PC-3 (cell line): ENCODE measurements around the gene TCF12. TPM values are rescaled to one million over a fixed set of nuclear protein-coding genes. Genes with fewer than 3 reads are reported as not detected.

Source experiments
- ATAC-seq: fragments of 200-7000 bp; cut with Tn5 transposase; 2 replicates; pipeline ENCODE4 v1.9.1; 2020; ENCODE audit warnings: mild to moderate bottlenecking, moderate library complexity
- BruUV-seq: library from RNA; stranded (reverse); fragments of 400-500 nt; replicated peaks from 2 replicates; lab custom pipeline; 2021; lab: Mats Ljungman, UMichigan
- CTCF ChIA-PET: fragments of 300-600 bp; sonication (Branson Sonifier 250); formaldehyde crosslinking; loops from one replicate; lab custom pipeline; 2022; ENCODE audit warnings: antibody characterized with exemption; lab: Charles Lee
- POLR2A ChIA-PET: fragments of 300-600 bp; sonication (Branson Sonifier 250); formaldehyde crosslinking; loops from one replicate; lab custom pipeline; 2022; ENCODE audit warnings: antibody characterized with exemption; ENCODE audit not compliant: unreplicated experiment; lab: Charles Lee
- DNase-seq: peaks from one replicate; pipeline ENCODE4 v3.0.0-alpha.2; 2015
- H2AFZ ChIP-seq: fragments of 300-600 bp; sonication (generic); 2 replicates; pipeline ENCODE4 v1.6.0; 2016; ENCODE audit warnings: antibody characterized with exemption, low read length
- H3F3A ChIP-seq: fragments of 300-600 bp; sonication (generic); one replicate; pipeline ENCODE4 v1.6.0; 2017; ENCODE audit warnings: antibody characterized with exemption, low read length, control low read depth, mild to moderate bottlenecking; ENCODE audit not compliant: unreplicated experiment
- H3K27ac ChIP-seq: fragments of 300-600 bp; sonication (generic); 2 replicates; pipeline ENCODE4 v1.5.1; 2016; ENCODE audit warnings: mild to moderate bottlenecking, low read length
- H3K27me3 ChIP-seq: fragments of 300-600 bp; sonication (generic); 2 replicates; pipeline ENCODE4 v1.6.1; 2016; ENCODE audit warnings: low read length, mixed read lengths
- H3K36me3 ChIP-seq: fragments of 300-600 bp; sonication (generic); 2 replicates; pipeline ENCODE4 v1.6.1; 2016; ENCODE audit warnings: low read depth, mixed run types, low read length, mixed read lengths
- H3K4me1 ChIP-seq: fragments of 300-600 bp; sonication (generic); 2 replicates; pipeline ENCODE4 v1.5.1; 2016; ENCODE audit warnings: low read length; ENCODE audit not compliant: insufficient read depth
- H3K4me2 ChIP-seq: fragments of 300-600 bp; sonication (generic); 2 replicates; pipeline ENCODE4 v1.6.0; 2016; ENCODE audit warnings: low read length
- H3K4me3 ChIP-seq: fragments of 300-600 bp; sonication (generic); 2 replicates; pipeline ENCODE4 v1.5.1; 2016; ENCODE audit warnings: mild to moderate bottlenecking, low read length, mixed read lengths
- H3K79me2 ChIP-seq: fragments of 300-600 bp; sonication (generic); 2 replicates; pipeline ENCODE4 v1.6.1; 2017; ENCODE audit warnings: low read length, mixed read lengths
- H3K9ac ChIP-seq: fragments of 300-600 bp; sonication (generic); 2 replicates; pipeline ENCODE4 v1.6.0; 2016; ENCODE audit warnings: mild to moderate bottlenecking, low read length
- H3K9me2 ChIP-seq: fragments of 300-600 bp; sonication (generic); replicated peaks from 2 replicates; pipeline ENCODE4 v1.6.1; 2016; ENCODE audit warnings: mixed run types, low read length, mixed read lengths
- H3K9me3 ChIP-seq: fragments of 300-600 bp; sonication (generic); 2 replicates; pipeline ENCODE4 v1.6.1; 2016; ENCODE audit warnings: low read length, mixed read lengths
- H4K20me1 ChIP-seq: fragments of 300-600 bp; sonication (generic); 2 replicates; pipeline ENCODE4 v1.6.1; 2016; ENCODE audit warnings: low read length, mixed read lengths
- EZH2 ChIP-seq: fragments of 300-600 bp; sonication (generic); IDR thresholded peaks from one replicate; pipeline ENCODE4 v1.6.1; 2017; ENCODE audit warnings: antibody characterized with exemption, mild to moderate bottlenecking, low read length; ENCODE audit not compliant: unreplicated experiment
- EZH2phosphoT487 ChIP-seq: fragments of 300-600 bp; sonication (generic); IDR thresholded peaks from 2 replicates; pipeline ENCODE4 v1.6.1; 2018; ENCODE audit warnings: mild to moderate bottlenecking, antibody characterized with exemption, low read length, borderline replicate concordance
- intact Hi-C: fragments of 100-400 bp; cut with micrococcal nuclease; formaldehyde crosslinking; loops from 2 replicates; pipeline ENCODE4 v1.9.0; 2023
- total RNA-seq: library from RNA; depleted of rRNA; stranded (reverse); fragments of >200 nt; gene quantifications from 2 replicates; pipeline ENCODE4 v1.2.3, GENCODE V29; 2014
- TF ChIP-seq, protein P1 (sequence below): fragments of 300-600 bp; sonication (generic); conservative IDR thresholded peaks from 2 replicates; pipeline ENCODE4 v1.5.1; 2017; ENCODE audit warnings: antibody characterized with exemption, low read depth, mild to moderate bottlenecking, low read length

The TCF12 gene
- total RNA-seq, 1 experiment from 2014 or later, result 103 TPM

DNA sequence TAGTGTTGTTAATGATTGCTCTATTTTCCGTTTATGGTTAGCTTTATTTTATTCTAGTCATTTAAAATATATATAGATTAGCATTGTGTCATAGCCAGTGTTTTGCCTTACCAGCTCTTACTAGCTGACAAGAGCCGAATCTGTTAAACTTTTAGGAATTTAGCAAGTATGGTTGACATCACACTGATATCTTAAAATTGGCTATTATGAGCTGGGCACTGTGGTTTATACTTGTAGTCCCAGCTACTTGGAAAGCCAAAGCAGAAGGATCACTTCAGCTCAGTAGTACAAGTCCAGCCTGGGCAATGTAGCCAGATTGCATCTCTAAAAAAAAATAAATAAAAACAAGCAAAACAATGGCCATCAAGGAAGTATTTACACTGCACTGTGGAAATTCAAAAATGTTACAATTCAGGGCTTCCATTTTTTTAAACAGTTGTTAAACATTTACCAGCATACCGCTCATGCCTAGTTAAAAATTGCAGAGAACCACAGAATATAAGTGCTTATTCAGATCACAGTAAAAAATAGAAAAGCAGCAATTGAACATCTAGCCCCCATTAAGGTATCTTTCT, 249.5 kb downstream of the TCF12 start:
- TF ChIP-seq, protein P1, sequence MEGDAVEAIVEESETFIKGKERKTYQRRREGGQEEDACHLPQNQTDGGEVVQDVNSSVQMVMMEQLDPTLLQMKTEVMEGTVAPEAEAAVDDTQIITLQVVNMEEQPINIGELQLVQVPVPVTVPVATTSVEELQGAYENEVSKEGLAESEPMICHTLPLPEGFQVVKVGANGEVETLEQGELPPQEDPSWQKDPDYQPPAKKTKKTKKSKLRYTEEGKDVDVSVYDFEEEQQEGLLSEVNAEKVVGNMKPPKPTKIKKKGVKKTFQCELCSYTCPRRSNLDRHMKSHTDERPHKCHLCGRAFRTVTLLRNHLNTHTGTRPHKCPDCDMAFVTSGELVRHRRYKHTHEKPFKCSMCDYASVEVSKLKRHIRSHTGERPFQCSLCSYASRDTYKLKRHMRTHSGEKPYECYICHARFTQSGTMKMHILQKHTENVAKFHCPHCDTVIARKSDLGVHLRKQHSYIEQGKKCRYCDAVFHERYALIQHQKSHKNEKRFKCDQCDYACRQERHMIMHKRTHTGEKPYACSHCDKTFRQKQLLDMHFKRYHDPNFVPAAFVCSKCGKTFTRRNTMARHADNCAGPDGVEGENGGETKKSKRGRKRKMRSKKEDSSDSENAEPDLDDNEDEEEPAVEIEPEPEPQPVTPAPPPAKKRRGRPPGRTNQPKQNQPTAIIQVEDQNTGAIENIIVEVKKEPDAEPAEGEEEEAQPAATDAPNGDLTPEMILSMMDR, result no peak
- no peak for TF ChIP-seq EZH2
- H3K36me3 ChIP-seq, result no peaks in the 10 kb centered on the region
- no TSS peak for BruUV-seq
- DNase-seq (no peak), ATAC-seq (no peak)
- intact Hi-C loops, result no loop called here
- no peaks in the 10 kb centered on the region for H3K79me2 ChIP-seq
- no peak overlapping the region for H3K4me3 ChIP-seq
- no peak overlapping the region for H2AFZ ChIP-seq
- ChIA-PET POLR2A (no interaction called here), CTCF (no interaction called here)
- no peaks in the 10 kb centered on the region for H3F3A ChIP-seq
- no peak overlapping the region for H3K4me2 ChIP-seq
- no peak overlapping the region for H3K27ac ChIP-seq
- no peaks in the 10 kb centered on the region for H3K4me1 ChIP-seq
- no peaks in the 10 kb centered on the region for H3K9me2 ChIP-seq
- H3K27me3 ChIP-seq, result no peaks in the 10 kb centered on the region
- no peaks in the 10 kb centered on the region for H4K20me1 ChIP-seq
- no peaks in the 10 kb centered on the region for H3K9me3 ChIP-seq
- H3K9ac ChIP-seq, result no peak overlapping the region

- Histone ChIP-seq H3K4me3 (no peak overlapping the region), H4K20me1 (no peaks in the 10 kb centered on the region), H3K27ac (no peak overlapping the region), H3K36me3 (no peaks in the 10 kb centered on the region), H3K27me3 (no peaks in the 10 kb centered on the region), H2AFZ (no peak overlapping the region), H3K79me2 (no peaks in the 10 kb centered on the region), H3K9me3 (no peaks in the 10 kb centered on the region), H3K9me2 (no peaks in the 10 kb centered on the region), H3F3A (no peaks in the 10 kb centered on the region), H3K9ac (no peak overlapping the region), H3K4me1 (no peaks in the 10 kb centered on the region), H3K4me2 (no peak overlapping the region)
- TF ChIP-seq, protein P1, result no peak
- no peak for TF ChIP-seq EZH2phosphoT487
- no peak for TF ChIP-seq EZH2
- CTCF ChIA-PET, result no interaction called here
- DNase-seq (no peak), ATAC-seq (no peak)
- no TSS peak for BruUV-seq
- intact Hi-C loops, result no loop called here
- POLR2A ChIA-PET, result no interaction called here
Observed at GRCh38 chr15:57169643-57170042, 251.2 kb downstream of the TCF12 start.

- no peaks in the 10 kb centered on the region for H3K9me3 ChIP-seq
- no peak overlapping the region for H3K27ac ChIP-seq
- H4K20me1 ChIP-seq, result no peaks in the 10 kb centered on the region
- no peak overlapping the region for H2AFZ ChIP-seq
- no TSS peak for BruUV-seq
- no peak overlapping the region for H3K4me2 ChIP-seq
- ChIA-PET POLR2A (no interaction called here), CTCF (no interaction called here)
- no peaks in the 10 kb centered on the region for H3K4me1 ChIP-seq
- DNase-seq (no peak), ATAC-seq (no peak)
- H3K27me3 ChIP-seq, result no peaks in the 10 kb centered on the region
- H3F3A ChIP-seq, result no peaks in the 10 kb centered on the region
- H3K4me3 ChIP-seq, result no peak overlapping the region
- intact Hi-C loops, result no loop called here
- no peaks in the 10 kb centered on the region for H3K79me2 ChIP-seq
- no peaks in the 10 kb centered on the region for H3K36me3 ChIP-seq
- H3K9me2 ChIP-seq, result no peaks in the 10 kb centered on the region
- no peak overlapping the region for H3K9ac ChIP-seq
- no peak for TF ChIP-seq EZH2phosphoT487
- TF ChIP-seq, protein P1, result no peak
- TF ChIP-seq EZH2, result no peak
Observed at GRCh38 chr15:57171426-57171825, 253.0 kb downstream of the TCF12 start.
